GM12801 (cell line): ENCODE results near the gene SHISA8.

Source experiments
- CTCF ChIP-seq: IDR thresholded peaks from one replicate; pipeline ENCODE4 v1.5.1; 2011; ENCODE audit warnings: control low read depth; ENCODE audit not compliant: insufficient read length; ENCODE audit errors: extremely low read depth

The SHISA8 gene

GRCh38 chr22:41949297-41949965 lies 34.6 kb upstream of the SHISA8 start:
- no peak for TF ChIP-seq CTCF

GRCh38 chr22:41948142-41948541 lies 33.3 kb upstream of the SHISA8 start:
- TF ChIP-seq CTCF: no peak

GRCh38 chr22:41947424-41948080 lies 32.7 kb upstream of the SHISA8 start:
- no peak for TF ChIP-seq CTCF

GRCh38 chr22:41946629-41947423 lies 32.0 kb upstream of the SHISA8 start, which contains the start of gene CENPM:
Gene CENPM (minus strand): TSS chr22:41947152. CDS start chr22:41947076, 76 bp downstream.
- TF ChIP-seq CTCF: no peak

- TF ChIP-seq CTCF: no peak
Measured at GRCh38 chr22:41943661-41944209, 28.9 kb upstream of the SHISA8 start.

GRCh38 chr22:41940832-41941765 lies 26.2 kb upstream of the SHISA8 start:
- TF ChIP-seq CTCF: no peak
